H9 (cell line): Measurements from ENCODE around the gene LRRC41. TPM values are rescaled to one million over a fixed set of nuclear protein-coding genes. Genes with fewer than 3 reads are reported as not detected.

Experiments
- DNase-seq: peaks from one replicate; pipeline ENCODE4 v3.0.0-alpha.2; 2017
- H2AFZ ChIP-seq: one replicate; pipeline ENCODE4 v1.6.1; 2013; ENCODE audit warnings: mild to moderate bottlenecking, low read length, control low read depth, moderate library complexity
- H2AK5ac ChIP-seq: 2 replicates; pipeline ENCODE4 v1.6.1; 2013; ENCODE audit warnings: low read length, control low read depth, mixed read lengths; ENCODE audit not compliant: insufficient read length
- H2BK120ac ChIP-seq: one replicate; pipeline ENCODE4 v1.6.1; 2013; ENCODE audit warnings: low read depth, mild to moderate bottlenecking, low read length, control low read depth, inconsistent platforms; ENCODE audit not compliant: poor library complexity, severe bottlenecking
- H2BK12ac ChIP-seq: 2 replicates; pipeline ENCODE4 v1.6.1; 2013; ENCODE audit warnings: low read length, control low read depth, mixed read lengths, low read depth; ENCODE audit not compliant: insufficient read length
- H2BK15ac ChIP-seq: 2 replicates; pipeline ENCODE4 v1.6.1; 2013; ENCODE audit warnings: low read depth, low read length, control low read depth
- H2BK20ac ChIP-seq: one replicate; pipeline ENCODE4 v1.6.1; 2013; ENCODE audit warnings: low read depth, mild to moderate bottlenecking, low read length, control low read depth, inconsistent platforms; ENCODE audit not compliant: poor library complexity, severe bottlenecking
- H2BK5ac ChIP-seq: 2 replicates; pipeline ENCODE4 v1.6.1; 2013; ENCODE audit warnings: low read length, control low read depth, mixed read lengths; ENCODE audit not compliant: insufficient read length
- H3K14ac ChIP-seq: 2 replicates; pipeline ENCODE4 v1.6.1; 2013; ENCODE audit warnings: low read length, control low read depth; ENCODE audit not compliant: insufficient read depth
- H3K18ac ChIP-seq: 2 replicates; pipeline ENCODE4 v1.6.1; 2013; ENCODE audit warnings: low read depth, mild to moderate bottlenecking, mixed read lengths, low read length, control low read depth; ENCODE audit not compliant: insufficient read length
- H3K23ac ChIP-seq: 2 replicates; pipeline ENCODE4 v1.6.1; 2013; ENCODE audit warnings: low read length, control low read depth, mixed read lengths, low read depth; ENCODE audit not compliant: insufficient read length
- H3K23me2 ChIP-seq: 2 replicates; pipeline ENCODE4 v1.6.1; 2013; ENCODE audit warnings: low read depth, mild to moderate bottlenecking, mixed read lengths, low read length, control low read depth; ENCODE audit not compliant: insufficient read length, poor library complexity, severe bottlenecking
- H3K27ac ChIP-seq: 2 replicates; pipeline ENCODE4 v1.5.1; 2013; ENCODE audit warnings: low read length, control low read depth, mixed read lengths, low read depth; ENCODE audit not compliant: insufficient read length
- H3K27me3 ChIP-seq: 2 replicates; pipeline ENCODE4 v1.6.1; 2013; ENCODE audit warnings: low read length, control low read depth, inconsistent platforms; ENCODE audit not compliant: insufficient read depth
- H3K4ac ChIP-seq: 2 replicates; pipeline ENCODE4 v1.6.1; 2013; ENCODE audit warnings: low read depth, mild to moderate bottlenecking, control low read depth, inconsistent platforms, low read length, moderate library complexity
- H3K4me1 ChIP-seq: 2 replicates; pipeline ENCODE4 v1.6.1; 2013; ENCODE audit warnings: low read length, control low read depth, inconsistent platforms; ENCODE audit not compliant: insufficient read depth
- H3K4me2 ChIP-seq: 2 replicates; pipeline ENCODE4 v1.6.1; 2013; ENCODE audit warnings: low read length, control low read depth, mixed read lengths; ENCODE audit not compliant: insufficient read length, insufficient read depth
- H3K56ac ChIP-seq: 2 replicates; pipeline ENCODE4 v1.6.1; 2013; ENCODE audit warnings: low read depth, mild to moderate bottlenecking, mixed read lengths, low read length, control low read depth; ENCODE audit not compliant: insufficient read length
- H3K79me1 ChIP-seq: 2 replicates; pipeline ENCODE4 v1.6.1; 2013; ENCODE audit warnings: low read depth, mild to moderate bottlenecking, moderate library complexity, low read length, control low read depth, inconsistent platforms; ENCODE audit not compliant: insufficient read depth, poor library complexity, severe bottlenecking
- H3K79me2 ChIP-seq: 2 replicates; pipeline ENCODE4 v1.6.1; 2013; ENCODE audit warnings: low read length, control low read depth, inconsistent platforms; ENCODE audit not compliant: insufficient read depth
- H3K9ac ChIP-seq: 2 replicates; pipeline ENCODE4 v1.6.1; 2013; ENCODE audit warnings: low read length, control low read depth, mixed read lengths; ENCODE audit not compliant: insufficient read length; ENCODE audit errors: extremely low read depth
- H3K9me3 ChIP-seq: one replicate; pipeline ENCODE4 v1.6.1; 2013; ENCODE audit warnings: low read depth, low read length, inconsistent platforms; ENCODE audit not compliant: control insufficient read depth
- H3T11ph ChIP-seq: one replicate; pipeline ENCODE4 v1.6.1; 2013; ENCODE audit warnings: mild to moderate bottlenecking, low read length, control low read depth, inconsistent platforms
- H4K20me1 ChIP-seq: one replicate; pipeline ENCODE4 v1.6.1; 2013; ENCODE audit not compliant: control insufficient read depth, insufficient read length, insufficient read depth
- H4K5ac ChIP-seq: 2 replicates; pipeline ENCODE4 v1.6.1; 2013; ENCODE audit warnings: low read depth, mild to moderate bottlenecking, mixed read lengths, low read length, control low read depth; ENCODE audit not compliant: insufficient read length
- H4K8ac ChIP-seq: replicated peaks from 2 replicates; pipeline ENCODE4 v1.6.1; 2013; ENCODE audit warnings: low read length, control low read depth, mixed read lengths, low read depth; ENCODE audit not compliant: insufficient read length
- H4K91ac ChIP-seq: 2 replicates; pipeline ENCODE4 v1.6.1; 2013; ENCODE audit warnings: low read depth, mild to moderate bottlenecking, moderate library complexity, mixed read lengths, low read length, control low read depth; ENCODE audit not compliant: insufficient read length
- H3K27ac Mint-ChIP-seq, 3 experiments: 2 replicates in 2 of 3; 3 replicates in 1 of 3; pipeline ENCODE4 v1.8.0; 2020 to 2021; ENCODE audit warnings: mixed read lengths in 3 of 3, mild to moderate bottlenecking in 1 of 3, moderate library complexity in 1 of 3
- H3K27me3 Mint-ChIP-seq: 2 replicates; pipeline ENCODE4 v1.8.0; 2021; ENCODE audit warnings: low read depth, mild to moderate bottlenecking, moderate library complexity, mixed read lengths
- H3K36me3 Mint-ChIP-seq, 3 experiments: 2 replicates in 2 of 3; 3 replicates in 1 of 3; pipeline ENCODE4 v1.8.0; 2020 to 2021; ENCODE audit warnings: low read depth in 3 of 3, mixed read lengths in 3 of 3; ENCODE audit not compliant: insufficient read depth in 1 of 3
- H3K4me1 Mint-ChIP-seq, 2 experiments: 2 replicates each; pipeline ENCODE4 v1.8.0; 2020; ENCODE audit warnings: mixed read lengths in 2 of 2
- H3K4me3 Mint-ChIP-seq, 2 experiments: 2 replicates in 1 of 2; 3 replicates in 1 of 2; pipeline ENCODE4 v1.8.0; 2020 to 2021; ENCODE audit warnings: mild to moderate bottlenecking in 2 of 2, mixed read lengths in 2 of 2, moderate library complexity in 1 of 2
- H3K9me3 Mint-ChIP-seq, 2 experiments: 2 replicates in 1 of 2; 3 replicates in 1 of 2; pipeline ENCODE4 v1.8.0; 2020; ENCODE audit warnings: mild to moderate bottlenecking in 2 of 2, mixed read lengths in 2 of 2, moderate library complexity in 1 of 2
- CTCF ChIP-seq: fragments of 200-600 bp; sonication (generic); conservative IDR thresholded peaks from 3 replicates; pipeline ENCODE4 v1.8.0; 2021; ENCODE audit warnings: antibody characterized with exemption, mild to moderate bottlenecking
- WGBS: extraction: QIAGEN DNeasy Blood & Tissue Kit; methylation state at CpG from one replicate; pipeline ENCODE4 v1.1.7; 2013; ENCODE audit warnings: missing lambda C conversion rate, low lambda C conversion rate, mixed read lengths; ENCODE audit not compliant: insufficient read length; ENCODE audit errors: extremely low coverage; 5-methylcytosine and 5-hydroxymethylcytosine counted together
- total RNA-seq: library from RNA; stranded (reverse); gene quantifications from 2 replicates; pipeline ENCODE4 v1.2.1, GENCODE V29; 2021

The LRRC41 gene
- total RNA-seq, 1 experiment from 2014 or later = 62.6 TPM

GRCh38 chr1:46317323-46317722 lies 13.9 kb upstream of the LRRC41 start:
- H3K27ac Mint-ChIP-seq = no peak overlapping the region
- no peaks in the 10 kb centered on the region for H3K4me1 ChIP-seq
- H3K27me3 Mint-ChIP-seq = no peaks in the 10 kb centered on the region
- H3T11ph ChIP-seq = no peak overlapping the region
- H3K4me1 Mint-ChIP-seq = peaks cover 18 to 21% of the 10 kb centered on the region in 2 experiments
- H3K27ac ChIP-seq = no peak overlapping the region
- no peak overlapping the region for H2BK12ac ChIP-seq
- no peaks in the 10 kb centered on the region for H3K79me2 ChIP-seq
- no peak overlapping the region for H4K5ac ChIP-seq
- H3K4me2 ChIP-seq = no peak overlapping the region
- H4K91ac ChIP-seq = no peak overlapping the region
- no peak overlapping the region for H3K9ac ChIP-seq
- no peaks in the 10 kb centered on the region for H3K23me2 ChIP-seq
- no peak overlapping the region for H2AFZ ChIP-seq
- H3K56ac ChIP-seq = no peak overlapping the region
- no peak overlapping the region for H3K18ac ChIP-seq
- no peak overlapping the region for H3K23ac ChIP-seq
- no peak overlapping the region for H2BK120ac ChIP-seq
- peaks cover 2% of the 10 kb centered on the region for H3K79me1 ChIP-seq
- WGBS = no CpG with 5 or more reads among the region's 1 CpG
- H4K20me1 ChIP-seq = no peaks in the 10 kb centered on the region
- H4K8ac ChIP-seq = no peak overlapping the region
- no peak for DNase-seq
- no peaks in the 10 kb centered on the region for H3K9me3 ChIP-seq
- no peak overlapping the region for H2BK5ac ChIP-seq
- no peaks in the 10 kb centered on the region for H3K27me3 ChIP-seq
- no peak for TF ChIP-seq CTCF
- no peak overlapping the region for H2BK20ac ChIP-seq
- H2BK15ac ChIP-seq = no peak overlapping the region
- H3K9me3 Mint-ChIP-seq = no peaks in the 10 kb centered on the region; a peak in 1 of 5 replicates
- H3K4me3 Mint-ChIP-seq = no peak overlapping the region
- H3K36me3 Mint-ChIP-seq = peaks cover 26 to 48% (median 37%) of the 10 kb centered on the region in 3 experiments; a peak in 6 of 7 replicates
- H3K14ac ChIP-seq = no peak overlapping the region
- H2AK5ac ChIP-seq = no peak overlapping the region
- no peak overlapping the region for H3K4ac ChIP-seq
